ENCODE measurements around the gene SNRK. TPM values are rescaled to one million over a fixed set of nuclear protein-coding genes. Genes with fewer than 3 reads are reported as not detected.
"Not testable (repeated sequence)": the region's sequence is repeated elsewhere in the genome, so short reads cannot be mapped to it uniquely, and the experiment has no call there.

SNRK gene
- total and polyA plus RNA-seq, 4 donors = 7.8 to 95.1 (median 38.7) TPM

DNA sequence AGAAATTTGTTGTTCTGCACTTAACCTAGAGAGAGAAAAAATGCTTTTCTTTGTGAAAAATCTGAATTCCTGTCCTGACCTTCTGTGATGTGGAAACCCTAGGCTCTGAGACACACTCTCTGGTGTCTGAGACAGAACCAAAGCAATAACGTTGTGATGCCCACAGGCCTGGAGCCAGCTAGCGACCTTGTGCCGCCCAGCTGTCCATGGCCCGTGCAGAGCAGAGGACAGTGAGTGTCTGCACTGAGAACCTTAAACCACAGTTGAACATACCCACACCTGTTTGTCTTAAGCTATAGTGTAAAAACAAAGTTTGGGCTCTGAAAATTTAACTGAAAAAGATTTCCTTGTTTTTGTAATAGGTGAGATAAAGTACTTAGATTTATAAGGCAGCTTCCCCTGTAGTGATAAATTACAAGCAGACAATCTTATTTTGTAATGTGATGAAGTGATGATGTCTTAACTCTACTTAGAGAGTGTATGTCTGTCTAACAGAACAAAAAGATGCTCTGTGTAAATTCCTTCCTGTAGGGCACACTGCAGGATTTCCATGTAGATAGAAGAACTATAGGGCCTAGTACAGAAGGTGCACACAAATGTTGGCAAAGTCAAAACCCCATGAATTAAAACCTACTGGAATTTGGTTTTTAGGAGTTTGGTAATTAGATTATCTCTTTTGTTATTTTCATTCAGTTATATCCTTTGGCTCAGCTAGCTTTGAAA, 62.7 kb downstream of the SNRK start:
- 81 to 86% methylated on average over 4 of the region's 4 CpGs for WGBS, 2 donors
- no peak overlapping the region for H3K27ac ChIP-seq (ENCODE audit: low read depth in 1 of 2, low read length in 2 of 2)
- H3K4me3 ChIP-seq (ENCODE audit: low read length in 2 of 2) = no peak overlapping the region
- DNase-seq (no peak), ATAC-seq (ENCODE audit: low FRiP score) (no peak)
- no peaks in the 10 kb centered on the region for H3K4me1 ChIP-seq (ENCODE audit: control insufficient read depth in 1 of 2, insufficient read depth in 2 of 2, low read length in 2 of 2)
- H3K36me3 ChIP-seq (ENCODE audit: control insufficient read depth in 1 of 2, insufficient read depth in 2 of 2, low read length in 1 of 2) = peaks cover 4 to 17% of the 10 kb centered on the region in 2 donors
- H3K27me3 ChIP-seq (ENCODE audit: control insufficient read depth in 1 of 2, insufficient read depth in 2 of 2, low read length in 1 of 2) = no peaks in the 10 kb centered on the region
- peaks cover 6% of the 10 kb centered on the region for H3K9me3 ChIP-seq (ENCODE audit: control insufficient read depth, low read length)
- intact Hi-C loops (cut with DNase I) = no loop called here

DNA sequence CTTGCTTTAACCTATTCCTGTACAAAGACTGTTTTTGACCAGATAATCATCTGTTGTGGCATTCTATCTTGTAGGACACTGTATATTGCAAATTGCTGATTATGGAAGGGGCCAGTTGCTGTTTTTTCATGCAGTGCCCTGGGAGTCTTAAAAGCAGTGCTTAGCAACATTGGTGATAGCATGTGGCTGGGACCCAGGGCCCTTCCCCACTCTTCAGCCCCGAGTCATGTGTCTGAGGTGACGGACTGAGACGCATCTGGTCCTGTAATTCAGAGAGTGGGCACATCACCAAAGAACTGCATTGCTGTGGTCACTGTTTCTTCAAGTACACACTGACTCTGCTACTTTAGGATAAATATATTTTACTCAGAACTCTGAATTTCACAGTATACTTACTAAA, 63.4 kb downstream of the SNRK start:
- peaks cover 8% of the 10 kb centered on the region for H3K9me3 ChIP-seq (ENCODE audit: control insufficient read depth, low read length)
- intact Hi-C loops (cut with DNase I) = no loop called here
- H3K27me3 ChIP-seq (ENCODE audit: control insufficient read depth in 1 of 2, insufficient read depth in 2 of 2, low read length in 1 of 2) = no peaks in the 10 kb centered on the region
- ATAC-seq (ENCODE audit: low FRiP score) (no peak), DNase-seq (no peak)
- H3K27ac ChIP-seq (ENCODE audit: low read depth in 1 of 2, low read length in 2 of 2) = no peak overlapping the region
- 91 to 95% methylated on average over 3 of the region's 3 CpGs for WGBS, 2 donors
- no peaks in the 10 kb centered on the region for H3K4me1 ChIP-seq (ENCODE audit: control insufficient read depth in 1 of 2, insufficient read depth in 2 of 2, low read length in 2 of 2)
- H3K4me3 ChIP-seq (ENCODE audit: low read length in 2 of 2) = no peak overlapping the region
- peaks cover 4 to 19% of the 10 kb centered on the region in 2 donors for H3K36me3 ChIP-seq (ENCODE audit: control insufficient read depth in 1 of 2, insufficient read depth in 2 of 2, low read length in 1 of 2)

DNA sequence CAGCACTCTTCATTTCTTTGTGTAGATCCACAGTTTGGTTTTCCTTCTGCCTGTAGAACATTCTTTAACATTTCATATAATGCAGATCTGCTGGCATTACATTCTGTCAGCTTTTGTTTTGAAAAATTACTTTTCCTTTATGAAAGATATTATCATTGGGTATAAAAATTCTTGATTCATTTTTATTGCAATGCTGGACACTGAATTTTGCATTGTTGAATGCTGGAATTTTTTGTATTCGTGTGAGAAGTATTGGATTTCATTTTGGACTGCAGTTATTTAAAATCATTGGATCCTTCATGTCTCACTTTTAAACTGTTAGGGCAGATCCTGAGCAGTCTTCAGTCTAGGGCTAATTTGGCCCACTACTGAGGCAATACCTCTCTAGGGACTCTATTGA, 67.1 kb downstream of the SNRK start:
- Histone ChIP-seq H3K27ac (ENCODE audit: low read depth in 1 of 2, low read length in 2 of 2) (no peak overlapping the region), H3K4me1 (ENCODE audit: control insufficient read depth in 1 of 2, insufficient read depth in 2 of 2, low read length in 2 of 2) (no peaks in the 10 kb centered on the region), H3K9me3 (ENCODE audit: control insufficient read depth, low read length) (peaks cover 8% of the 10 kb centered on the region), H3K4me3 (ENCODE audit: low read length in 2 of 2) (no peak overlapping the region), H3K36me3 (ENCODE audit: control insufficient read depth in 1 of 2, insufficient read depth in 2 of 2, low read length in 1 of 2) (peaks cover 0 to 6% of the 10 kb centered on the region in 2 donors), H3K27me3 (ENCODE audit: control insufficient read depth in 1 of 2, insufficient read depth in 2 of 2, low read length in 1 of 2) (no peaks in the 10 kb centered on the region)
- 95 to 98% methylated on average over 1 of the region's 1 CpG for WGBS, 2 donors
- no peak for DNase-seq
- intact Hi-C loops (cut with DNase I) = no loop called here
- no peak for ATAC-seq (ENCODE audit: low FRiP score)

DNA sequence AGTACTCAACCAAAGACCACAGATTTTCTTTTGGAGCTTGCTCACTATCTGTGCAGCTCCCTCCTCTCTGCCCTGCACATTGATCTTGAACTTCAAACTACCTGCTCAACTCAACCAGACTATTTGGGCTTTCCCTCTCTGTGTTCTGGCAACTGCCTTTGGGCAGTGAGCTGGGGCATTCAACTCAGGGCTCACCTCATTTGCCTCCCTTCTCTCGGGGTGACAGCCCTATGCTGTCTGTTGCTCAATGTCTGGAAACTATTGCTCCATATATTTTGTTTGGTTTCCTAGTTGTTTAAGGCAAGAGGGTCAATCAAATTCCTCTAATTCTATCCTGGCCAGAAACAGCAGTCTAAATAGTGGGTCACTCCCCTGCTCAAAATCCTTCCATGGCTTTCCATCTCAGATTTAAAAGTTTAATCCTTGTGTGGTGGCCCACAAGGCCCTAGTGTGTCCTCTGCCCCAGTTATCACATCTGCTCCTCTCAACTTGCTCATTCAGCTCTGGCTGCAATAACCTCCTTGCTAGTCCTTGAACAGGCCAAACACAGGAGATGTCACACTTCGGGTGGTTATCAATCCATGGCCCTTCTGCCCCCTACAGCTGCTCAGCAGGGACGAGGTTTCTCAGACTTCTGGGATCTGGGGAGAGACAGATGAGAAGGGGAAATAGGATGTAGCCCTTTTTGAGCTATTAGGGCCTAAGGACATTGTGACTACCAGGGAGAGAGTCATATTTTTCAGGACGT, 67.8 kb downstream of the SNRK start:
- Histone ChIP-seq H3K27ac (ENCODE audit: low read depth in 1 of 2, low read length in 2 of 2) (no peak overlapping the region), H3K27me3 (ENCODE audit: control insufficient read depth in 1 of 2, insufficient read depth in 2 of 2, low read length in 1 of 2) (no peaks in the 10 kb centered on the region), H3K36me3 (ENCODE audit: control insufficient read depth in 1 of 2, insufficient read depth in 2 of 2, low read length in 1 of 2) (peaks cover 0 to 3% of the 10 kb centered on the region in 2 donors), H3K4me1 (ENCODE audit: control insufficient read depth in 1 of 2, insufficient read depth in 2 of 2, low read length in 2 of 2) (no peaks in the 10 kb centered on the region), H3K9me3 (ENCODE audit: control insufficient read depth, low read length) (peaks cover 8% of the 10 kb centered on the region), H3K4me3 (ENCODE audit: low read length in 2 of 2) (no peak overlapping the region)
- DNase-seq (no peak), ATAC-seq (ENCODE audit: low FRiP score) (no peak)
- 88 to 90% methylated on average over 4 of the region's 4 CpGs for WGBS, 2 donors
- intact Hi-C loops (cut with DNase I) = no loop called here

DNA sequence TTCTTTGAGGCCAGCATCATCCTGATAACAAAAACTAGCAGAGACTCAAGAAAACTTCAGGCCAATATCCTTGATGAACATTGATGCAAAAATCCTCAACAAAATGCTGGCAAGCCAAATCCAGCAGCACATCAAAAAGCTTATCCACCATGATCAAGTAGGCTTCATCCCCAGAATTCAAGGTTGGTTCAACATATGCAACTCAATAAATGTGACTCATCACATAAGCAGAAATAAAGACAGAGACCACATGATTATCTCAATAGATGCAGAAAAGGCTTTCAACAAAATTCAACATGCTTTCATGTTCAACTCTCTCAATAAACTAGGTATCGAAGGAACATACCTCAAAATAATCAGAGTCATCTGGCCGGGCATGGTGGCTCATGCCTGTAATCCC, 69.7 kb downstream of the SNRK start:
- ATAC-seq (ENCODE audit: low FRiP score); DNase-seq; H3K27ac ChIP-seq (ENCODE audit: low read depth in 1 of 2, low read length in 2 of 2); H3K4me3 ChIP-seq (ENCODE audit: low read length in 2 of 2); H3K36me3 ChIP-seq (ENCODE audit: control insufficient read depth in 1 of 2, insufficient read depth in 2 of 2, low read length in 1 of 2); H3K4me1 ChIP-seq (ENCODE audit: control insufficient read depth in 1 of 2, insufficient read depth in 2 of 2, low read length in 2 of 2); H3K9me3 ChIP-seq (ENCODE audit: control insufficient read depth, low read length); H3K27me3 ChIP-seq (ENCODE audit: control insufficient read depth in 1 of 2, insufficient read depth in 2 of 2, low read length in 1 of 2); intact Hi-C loops (cut with DNase I): not testable (repeated sequence)
- WGBS, 2 donors = 98% methylated on average over 2 of the region's 2 CpGs

DNA sequence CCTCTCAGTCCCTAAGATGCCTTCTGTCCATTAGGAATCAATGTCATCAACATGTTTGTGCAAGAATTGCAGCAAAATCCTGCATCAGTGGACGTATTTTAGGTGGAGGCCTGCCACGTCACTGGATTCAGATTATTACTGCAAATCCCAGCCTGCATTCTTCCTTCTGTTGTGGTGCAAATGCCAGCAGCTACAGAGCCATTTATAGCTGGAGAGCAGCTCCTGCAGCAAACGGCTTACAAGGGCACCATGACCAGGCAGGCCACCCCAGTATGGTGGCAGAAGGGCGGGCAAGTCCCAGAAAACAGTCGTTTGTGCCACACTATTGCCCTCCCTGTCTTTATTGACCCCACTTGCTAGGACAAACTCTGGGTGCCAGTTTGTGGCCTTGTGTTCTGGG, 74.7 kb downstream of the SNRK start:
- ATAC-seq (ENCODE audit: low FRiP score) (no peak), DNase-seq (peak in 1 of 2 donors; percentile 25)
- WGBS, 2 donors = 40 to 44% methylated on average over 5 of the region's 5 CpGs
- no peaks in the 10 kb centered on the region for H3K36me3 ChIP-seq (ENCODE audit: control insufficient read depth in 1 of 2, insufficient read depth in 2 of 2, low read length in 1 of 2)
- no peaks in the 10 kb centered on the region for H3K27me3 ChIP-seq (ENCODE audit: control insufficient read depth in 1 of 2, insufficient read depth in 2 of 2, low read length in 1 of 2)
- H3K9me3 ChIP-seq (ENCODE audit: control insufficient read depth, low read length) = no peaks in the 10 kb centered on the region
- no peak overlapping the region for H3K4me3 ChIP-seq (ENCODE audit: low read length in 2 of 2)
- no peak overlapping the region for H3K27ac ChIP-seq (ENCODE audit: low read depth in 1 of 2, low read length in 2 of 2)
- intact Hi-C loops (cut with DNase I) = no loop called here
- no peaks in the 10 kb centered on the region for H3K4me1 ChIP-seq (ENCODE audit: control insufficient read depth in 1 of 2, insufficient read depth in 2 of 2, low read length in 2 of 2)

DNA sequence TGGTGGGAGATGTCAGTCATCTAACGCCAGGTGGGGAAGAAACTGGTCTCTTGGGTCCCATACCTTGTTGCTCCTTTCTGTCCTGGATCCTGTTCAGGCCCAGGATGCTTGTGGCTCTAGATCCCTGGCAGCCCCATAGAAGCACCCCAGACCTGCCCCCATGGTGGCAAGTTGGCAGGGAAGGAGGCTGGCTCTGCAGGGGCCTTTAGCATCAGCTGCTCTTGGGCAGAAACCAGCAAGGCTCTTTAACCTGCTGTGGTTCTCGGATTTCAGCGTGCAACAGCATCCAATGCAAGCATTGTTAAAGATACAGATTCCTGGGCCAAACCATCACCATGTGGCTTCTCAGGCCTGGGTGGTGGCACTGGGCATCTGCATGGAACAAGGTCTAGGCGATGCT, 75.8 kb downstream of the SNRK start:
- WGBS, 2 donors = 94% methylated on average over 4 of the region's 4 CpGs
- H3K4me1 ChIP-seq (ENCODE audit: control insufficient read depth in 1 of 2, insufficient read depth in 2 of 2, low read length in 2 of 2) = no peaks in the 10 kb centered on the region
- ATAC-seq (ENCODE audit: low FRiP score) (no peak), DNase-seq (peak in 1 of 2 donors; percentile 6)
- no peaks in the 10 kb centered on the region for H3K36me3 ChIP-seq (ENCODE audit: control insufficient read depth in 1 of 2, insufficient read depth in 2 of 2, low read length in 1 of 2)
- H3K27ac ChIP-seq (ENCODE audit: low read depth in 1 of 2, low read length in 2 of 2) = no peak overlapping the region
- no peak overlapping the region for H3K4me3 ChIP-seq (ENCODE audit: low read length in 2 of 2)
- no peaks in the 10 kb centered on the region for H3K9me3 ChIP-seq (ENCODE audit: control insufficient read depth, low read length)
- intact Hi-C loops (cut with DNase I) = no loop called here
- H3K27me3 ChIP-seq (ENCODE audit: control insufficient read depth in 1 of 2, insufficient read depth in 2 of 2, low read length in 1 of 2) = no peaks in the 10 kb centered on the region

DNA sequence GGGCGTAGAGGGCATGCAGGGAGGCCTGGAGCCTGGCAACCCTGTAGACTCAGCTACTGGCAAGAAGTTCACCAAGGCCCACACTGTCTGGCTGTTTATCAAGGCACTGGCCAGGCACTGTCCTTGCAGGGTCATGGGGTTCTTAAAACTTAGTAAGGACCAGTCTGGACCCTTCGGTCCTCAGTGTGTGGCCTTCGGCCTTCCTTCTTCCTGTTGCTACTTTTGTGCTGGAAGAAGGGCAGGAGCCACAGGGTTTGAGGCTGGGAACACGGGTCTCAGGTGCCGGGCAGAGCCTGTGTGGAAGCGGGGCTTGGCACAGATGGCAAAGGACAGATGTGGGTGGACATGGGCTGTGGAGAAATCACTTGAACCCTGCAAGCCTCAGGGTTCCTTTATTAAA, 76.6 kb downstream of the SNRK start:
- DNase-seq (peak in 1 of 2 donors; percentile 9), ATAC-seq (ENCODE audit: low FRiP score) (no peak)
- H3K36me3 ChIP-seq (ENCODE audit: control insufficient read depth in 1 of 2, insufficient read depth in 2 of 2, low read length in 1 of 2) = no peaks in the 10 kb centered on the region
- H3K4me3 ChIP-seq (ENCODE audit: low read length in 2 of 2) = no peak overlapping the region
- intact Hi-C loops (cut with DNase I) = no loop called here
- H3K27me3 ChIP-seq (ENCODE audit: control insufficient read depth in 1 of 2, insufficient read depth in 2 of 2, low read length in 1 of 2) = no peaks in the 10 kb centered on the region
- no peak overlapping the region for H3K27ac ChIP-seq (ENCODE audit: low read depth in 1 of 2, low read length in 2 of 2)
- 95 to 96% methylated on average over 6 of the region's 6 CpGs for WGBS, 2 donors
- H3K9me3 ChIP-seq (ENCODE audit: control insufficient read depth, low read length) = no peaks in the 10 kb centered on the region
- no peaks in the 10 kb centered on the region for H3K4me1 ChIP-seq (ENCODE audit: control insufficient read depth in 1 of 2, insufficient read depth in 2 of 2, low read length in 2 of 2)
